Measurements from ENCODE around the gene GPSM3. TPM values are rescaled to one million over a fixed set of nuclear protein-coding genes. Genes with fewer than 3 reads are reported as not detected.
A peak's percentile ranks its signal among the peaks of the same experiment; 100 is the strongest.

Gene GPSM3
- total RNA-seq, 5 donors from 2014 or later (not counting 1 experiment from before 2014, with no cell fraction given): 267 to 311 (median 274) TPM

- H3K9me3 Mint-ChIP-seq: no peaks in the 10 kb centered on the region
- peaks cover 5 to 22% of the 10 kb centered on the region in 2 donors for H3K27me3 Mint-ChIP-seq
- Histone ChIP-seq H3K27ac (ENCODE audit: low read length) (peak overlapping the region; percentile 81), H3K27me3 (replicated peaks in 1 of 2; ENCODE audit: control insufficient read depth in 2 of 2, extremely low read depth in 1 of 2, insufficient read depth in 2 of 2, low read length in 1 of 2) (peaks cover 0 to 26% of the 10 kb centered on the region in 2 experiments), H3K9me3 (no peaks in the 10 kb centered on the region), H3K4me3 (ENCODE audit: control insufficient read depth in 1 of 2, extremely low read depth in 1 of 2, low read length in 1 of 2) (peak overlapping the region; percentile 92), H3K36me3 (ENCODE audit: control insufficient read depth in 2 of 2, extremely low read depth in 1 of 2, insufficient read depth in 1 of 2, low read length in 1 of 2) (peaks cover 6% of the 10 kb centered on the region in 2 donors), H3K4me1 (ENCODE audit: control insufficient read depth in 1 of 2, extremely low read depth in 1 of 2, insufficient read depth in 2 of 2, low read length in 2 of 2) (peaks cover 6 to 55% of the 10 kb centered on the region in 2 experiments)
- peak; percentile 70 to 80 (median 78) for ATAC-seq (replicated peaks in 1 of 4)
- CTCF ChIA-PET: interaction anchor here in 1 of 2 donors (0.6 to 1.0 kb wide), 2 partner anchors 36 to 248 kb away, joined by 3 read pairs; no protein-coding TSS in a partner anchor
- POLR2A ChIA-PET: interaction anchor here in 1 of 2 donors (0.6 kb wide), 1 partner anchor 1447 kb away, joined by 5 read pairs; no protein-coding TSS in a partner anchor
- H3K4me1 Mint-ChIP-seq: peaks cover 46 to 60% (median 53%) of the 10 kb centered on the region in 3 donors
- DNase-seq: peak; percentile 34 to 79 (median 54)
- under 1% methylated on average over 22 of the region's 34 CpGs for WGBS (ENCODE audit: insufficient coverage)
- peak overlapping the region; percentile 91 to 97 (median 94) for H3K4me3 Mint-ChIP-seq
- H3K27ac Mint-ChIP-seq: peak overlapping the region; percentile 75 to 93
- H3K36me3 Mint-ChIP-seq: peaks cover 14% of the 10 kb centered on the region
Measured at GRCh38 chr6:32154514-32155161, 37.8 kb downstream of the GPSM3 start.

GRCh38 chr6:32153564-32154513 is 38.6 kb downstream of the GPSM3 start, which contains the start of gene PPT2:
Gene PPT2, plus strand, starts transcription at chr6:32154141. Its CDS starts 454 bp downstream, at chr6:32154595.
- peaks cover 0 to 34% of the 10 kb centered on the region in 2 experiments for H3K27me3 ChIP-seq (replicated peaks in 1 of 2; ENCODE audit: control insufficient read depth in 2 of 2, extremely low read depth in 1 of 2, insufficient read depth in 2 of 2, low read length in 1 of 2)
- H3K4me3 Mint-ChIP-seq: peak within 1 kb of the TSS; percentile 91 to 97 (median 94)
- H3K27ac ChIP-seq (ENCODE audit: low read length): peak within 1 kb of the TSS; percentile 81
- peaks cover 6 to 63% of the 10 kb centered on the region in 2 experiments for H3K4me1 ChIP-seq (ENCODE audit: control insufficient read depth in 1 of 2, extremely low read depth in 1 of 2, insufficient read depth in 2 of 2, low read length in 2 of 2)
- peak within 1 kb of the TSS; percentile 92 for H3K4me3 ChIP-seq (ENCODE audit: control insufficient read depth in 1 of 2, extremely low read depth in 1 of 2, low read length in 1 of 2)
- H3K27me3 Mint-ChIP-seq: peaks cover 6 to 26% of the 10 kb centered on the region in 2 donors
- no peaks in the 10 kb centered on the region for H3K9me3 Mint-ChIP-seq
- H3K36me3 ChIP-seq (ENCODE audit: control insufficient read depth in 2 of 2, extremely low read depth in 1 of 2, insufficient read depth in 1 of 2, low read length in 1 of 2): peaks cover 6% of the 10 kb centered on the region in 2 donors
- no peaks in the 10 kb centered on the region for H3K9me3 ChIP-seq
- H3K27ac Mint-ChIP-seq: peak within 1 kb of the TSS; percentile 75 to 93
- ATAC-seq (replicated peaks in 1 of 4): peak; percentile 62 to 78 (median 66)
- H3K36me3 Mint-ChIP-seq: peaks cover 14% of the 10 kb centered on the region
- WGBS (ENCODE audit: insufficient coverage): under 1% methylated on average over 30 of the region's 52 CpGs
- peak; percentile 50 to 86 (median 69) for DNase-seq
- H3K4me1 Mint-ChIP-seq: peaks cover 50 to 64% (median 57%) of the 10 kb centered on the region in 3 donors
- CTCF ChIA-PET: interaction anchor here in 1 of 2 donors (1.0 kb wide), 1 partner anchor 35 kb away, joined by 3 read pairs; no protein-coding TSS in a partner anchor
- POLR2A ChIA-PET: interaction anchor here in 1 of 2 donors (0.6 kb wide), 1 partner anchor 1446 kb away, joined by 5 read pairs; no protein-coding TSS in a partner anchor

GRCh38 chr6:32152769-32153563 is 39.5 kb downstream of the GPSM3 start:
- Mint-ChIP-seq H3K27ac (peak overlapping the region; percentile 55 to 71), H3K4me1 (peaks cover 59 to 73% (median 66%) of the 10 kb centered on the region in 3 donors), H3K36me3 (peaks cover 7% of the 10 kb centered on the region), H3K4me3 (peak overlapping the region; percentile 65 to 97 (median 91)), H3K27me3 (peaks cover 6 to 34% of the 10 kb centered on the region in 2 donors), H3K9me3 (no peaks in the 10 kb centered on the region)
- H3K9me3 ChIP-seq: no peaks in the 10 kb centered on the region
- peaks cover 2 to 5% of the 10 kb centered on the region in 2 donors for H3K36me3 ChIP-seq (ENCODE audit: control insufficient read depth in 2 of 2, extremely low read depth in 1 of 2, insufficient read depth in 1 of 2, low read length in 1 of 2)
- ATAC-seq (replicated peaks in 1 of 4) (no peak), DNase-seq (no peak)
- H3K27me3 ChIP-seq (replicated peaks in 1 of 2; ENCODE audit: control insufficient read depth in 2 of 2, extremely low read depth in 1 of 2, insufficient read depth in 2 of 2, low read length in 1 of 2): peaks cover under 1 to 43% of the 10 kb centered on the region in 2 experiments
- H3K4me3 ChIP-seq (ENCODE audit: control insufficient read depth in 1 of 2, extremely low read depth in 1 of 2, low read length in 1 of 2): no peak overlapping the region
- POLR2A ChIA-PET: no interaction called here
- peak overlapping the region; percentile 81 for H3K27ac ChIP-seq (ENCODE audit: low read length)
- CTCF ChIA-PET: interaction anchor here in 1 of 2 donors (0.6 kb wide), 1 partner anchor 36 kb away, joined by 5 read pairs; no protein-coding TSS in a partner anchor
- peaks cover 6 to 71% of the 10 kb centered on the region in 2 experiments for H3K4me1 ChIP-seq (ENCODE audit: control insufficient read depth in 1 of 2, extremely low read depth in 1 of 2, insufficient read depth in 2 of 2, low read length in 2 of 2)
- 77% methylated on average over 17 of the region's 35 CpGs for WGBS (ENCODE audit: insufficient coverage)

GRCh38 chr6:32151863-32152768 is 40.3 kb downstream of the GPSM3 start, which contains the start of gene PRRT1:
Gene PRRT1, minus strand, starts transcription at chr6:32151939. Its CDS starts 112 bp downstream, at chr6:32151827.
- Mint-ChIP-seq H3K4me3 (peak within 1 kb of the TSS; percentile 72 to 97 (median 91)), H3K27ac (peak within 1 kb of the TSS; percentile 70 to 71), H3K9me3 (no peaks in the 10 kb centered on the region), H3K4me1 (peaks cover 61 to 74% (median 72%) of the 10 kb centered on the region in 3 donors), H3K36me3 (no peaks in the 10 kb centered on the region), H3K27me3 (peaks cover 6 to 36% of the 10 kb centered on the region in 2 donors)
- Histone ChIP-seq H3K27me3 (replicated peaks in 1 of 2; ENCODE audit: control insufficient read depth in 2 of 2, extremely low read depth in 1 of 2, insufficient read depth in 2 of 2, low read length in 1 of 2) (peaks cover 3 to 49% of the 10 kb centered on the region in 2 experiments), H3K4me3 (ENCODE audit: control insufficient read depth in 1 of 2, extremely low read depth in 1 of 2, low read length in 1 of 2) (peak within 1 kb of the TSS in 1 of 2 donors; percentile 26), H3K27ac (ENCODE audit: low read length) (no peak within 1 kb of the TSS), H3K36me3 (ENCODE audit: control insufficient read depth in 2 of 2, extremely low read depth in 1 of 2, insufficient read depth in 1 of 2, low read length in 1 of 2) (no peaks in the 10 kb centered on the region), H3K4me1 (ENCODE audit: control insufficient read depth in 1 of 2, extremely low read depth in 1 of 2, insufficient read depth in 2 of 2, low read length in 2 of 2) (peaks cover 6 to 76% of the 10 kb centered on the region in 2 experiments), H3K9me3 (no peaks in the 10 kb centered on the region)
- DNase-seq (peak in 3 of 35 experiments; percentile 11 to 27 (median 14)), ATAC-seq (replicated peaks in 1 of 4) (no peak)
- POLR2A ChIA-PET: interaction anchor here in 1 of 2 donors (0.7 kb wide), 1 partner anchor 47 kb away, joined by 15 read pairs; no protein-coding TSS in a partner anchor
- no CpG with 5 or more reads among the region's 24 CpGs for WGBS (ENCODE audit: insufficient coverage)
- CTCF ChIA-PET: interaction anchor here (0.6 kb wide), 2 partner anchors 9 to 35 kb away, joined by 5 read pairs; no protein-coding TSS in a partner anchor
